H9 (cell line): ENCODE data around the gene HS1BP3. TPM values are rescaled to one million over a fixed set of nuclear protein-coding genes. Genes with fewer than 3 reads are reported as not detected.

Source experiments
- DNase-seq: peaks from one replicate; pipeline ENCODE4 v3.0.0-alpha.2; 2017
- H2AFZ ChIP-seq: one replicate; pipeline ENCODE4 v1.6.1; 2013; ENCODE audit warnings: mild to moderate bottlenecking, low read length, control low read depth, moderate library complexity
- H2AK5ac ChIP-seq: 2 replicates; pipeline ENCODE4 v1.6.1; 2013; ENCODE audit warnings: low read length, control low read depth, mixed read lengths; ENCODE audit not compliant: insufficient read length
- H2BK120ac ChIP-seq: one replicate; pipeline ENCODE4 v1.6.1; 2013; ENCODE audit warnings: low read depth, mild to moderate bottlenecking, low read length, control low read depth, inconsistent platforms; ENCODE audit not compliant: poor library complexity, severe bottlenecking
- H2BK12ac ChIP-seq: 2 replicates; pipeline ENCODE4 v1.6.1; 2013; ENCODE audit warnings: low read length, control low read depth, mixed read lengths, low read depth; ENCODE audit not compliant: insufficient read length
- H2BK15ac ChIP-seq: 2 replicates; pipeline ENCODE4 v1.6.1; 2013; ENCODE audit warnings: low read depth, low read length, control low read depth
- H2BK20ac ChIP-seq: one replicate; pipeline ENCODE4 v1.6.1; 2013; ENCODE audit warnings: low read depth, mild to moderate bottlenecking, low read length, control low read depth, inconsistent platforms; ENCODE audit not compliant: poor library complexity, severe bottlenecking
- H2BK5ac ChIP-seq: 2 replicates; pipeline ENCODE4 v1.6.1; 2013; ENCODE audit warnings: low read length, control low read depth, mixed read lengths; ENCODE audit not compliant: insufficient read length
- H3K14ac ChIP-seq: 2 replicates; pipeline ENCODE4 v1.6.1; 2013; ENCODE audit warnings: low read length, control low read depth; ENCODE audit not compliant: insufficient read depth
- H3K18ac ChIP-seq: 2 replicates; pipeline ENCODE4 v1.6.1; 2013; ENCODE audit warnings: low read depth, mild to moderate bottlenecking, mixed read lengths, low read length, control low read depth; ENCODE audit not compliant: insufficient read length
- H3K23ac ChIP-seq: 2 replicates; pipeline ENCODE4 v1.6.1; 2013; ENCODE audit warnings: low read length, control low read depth, mixed read lengths, low read depth; ENCODE audit not compliant: insufficient read length
- H3K23me2 ChIP-seq: 2 replicates; pipeline ENCODE4 v1.6.1; 2013; ENCODE audit warnings: low read depth, mild to moderate bottlenecking, mixed read lengths, low read length, control low read depth; ENCODE audit not compliant: insufficient read length, poor library complexity, severe bottlenecking
- H3K27ac ChIP-seq: 2 replicates; pipeline ENCODE4 v1.5.1; 2013; ENCODE audit warnings: low read length, control low read depth, mixed read lengths, low read depth; ENCODE audit not compliant: insufficient read length
- H3K27me3 ChIP-seq: 2 replicates; pipeline ENCODE4 v1.6.1; 2013; ENCODE audit warnings: low read length, control low read depth, inconsistent platforms; ENCODE audit not compliant: insufficient read depth
- H3K4ac ChIP-seq: 2 replicates; pipeline ENCODE4 v1.6.1; 2013; ENCODE audit warnings: low read depth, mild to moderate bottlenecking, control low read depth, inconsistent platforms, low read length, moderate library complexity
- H3K4me1 ChIP-seq: 2 replicates; pipeline ENCODE4 v1.6.1; 2013; ENCODE audit warnings: low read length, control low read depth, inconsistent platforms; ENCODE audit not compliant: insufficient read depth
- H3K4me2 ChIP-seq: 2 replicates; pipeline ENCODE4 v1.6.1; 2013; ENCODE audit warnings: low read length, control low read depth, mixed read lengths; ENCODE audit not compliant: insufficient read length, insufficient read depth
- H3K56ac ChIP-seq: 2 replicates; pipeline ENCODE4 v1.6.1; 2013; ENCODE audit warnings: low read depth, mild to moderate bottlenecking, mixed read lengths, low read length, control low read depth; ENCODE audit not compliant: insufficient read length
- H3K79me1 ChIP-seq: 2 replicates; pipeline ENCODE4 v1.6.1; 2013; ENCODE audit warnings: low read depth, mild to moderate bottlenecking, moderate library complexity, low read length, control low read depth, inconsistent platforms; ENCODE audit not compliant: insufficient read depth, poor library complexity, severe bottlenecking
- H3K79me2 ChIP-seq: 2 replicates; pipeline ENCODE4 v1.6.1; 2013; ENCODE audit warnings: low read length, control low read depth, inconsistent platforms; ENCODE audit not compliant: insufficient read depth
- H3K9ac ChIP-seq: 2 replicates; pipeline ENCODE4 v1.6.1; 2013; ENCODE audit warnings: low read length, control low read depth, mixed read lengths; ENCODE audit not compliant: insufficient read length; ENCODE audit errors: extremely low read depth
- H3K9me3 ChIP-seq: one replicate; pipeline ENCODE4 v1.6.1; 2013; ENCODE audit warnings: low read depth, low read length, inconsistent platforms; ENCODE audit not compliant: control insufficient read depth
- H3T11ph ChIP-seq: one replicate; pipeline ENCODE4 v1.6.1; 2013; ENCODE audit warnings: mild to moderate bottlenecking, low read length, control low read depth, inconsistent platforms
- H4K20me1 ChIP-seq: one replicate; pipeline ENCODE4 v1.6.1; 2013; ENCODE audit not compliant: control insufficient read depth, insufficient read length, insufficient read depth
- H4K5ac ChIP-seq: 2 replicates; pipeline ENCODE4 v1.6.1; 2013; ENCODE audit warnings: low read depth, mild to moderate bottlenecking, mixed read lengths, low read length, control low read depth; ENCODE audit not compliant: insufficient read length
- H4K8ac ChIP-seq: replicated peaks from 2 replicates; pipeline ENCODE4 v1.6.1; 2013; ENCODE audit warnings: low read length, control low read depth, mixed read lengths, low read depth; ENCODE audit not compliant: insufficient read length
- H4K91ac ChIP-seq: 2 replicates; pipeline ENCODE4 v1.6.1; 2013; ENCODE audit warnings: low read depth, mild to moderate bottlenecking, moderate library complexity, mixed read lengths, low read length, control low read depth; ENCODE audit not compliant: insufficient read length
- H3K27ac Mint-ChIP-seq, 3 experiments: 2 replicates in 2 of 3; 3 replicates in 1 of 3; pipeline ENCODE4 v1.8.0; 2020 to 2021; ENCODE audit warnings: mixed read lengths in 3 of 3, mild to moderate bottlenecking in 1 of 3, moderate library complexity in 1 of 3
- H3K27me3 Mint-ChIP-seq: 2 replicates; pipeline ENCODE4 v1.8.0; 2021; ENCODE audit warnings: low read depth, mild to moderate bottlenecking, moderate library complexity, mixed read lengths
- H3K36me3 Mint-ChIP-seq, 3 experiments: 2 replicates in 2 of 3; 3 replicates in 1 of 3; pipeline ENCODE4 v1.8.0; 2020 to 2021; ENCODE audit warnings: low read depth in 3 of 3, mixed read lengths in 3 of 3; ENCODE audit not compliant: insufficient read depth in 1 of 3
- H3K4me1 Mint-ChIP-seq, 2 experiments: 2 replicates each; pipeline ENCODE4 v1.8.0; 2020; ENCODE audit warnings: mixed read lengths in 2 of 2
- H3K4me3 Mint-ChIP-seq, 2 experiments: 2 replicates in 1 of 2; 3 replicates in 1 of 2; pipeline ENCODE4 v1.8.0; 2020 to 2021; ENCODE audit warnings: mild to moderate bottlenecking in 2 of 2, mixed read lengths in 2 of 2, moderate library complexity in 1 of 2
- H3K9me3 Mint-ChIP-seq, 2 experiments: 2 replicates in 1 of 2; 3 replicates in 1 of 2; pipeline ENCODE4 v1.8.0; 2020; ENCODE audit warnings: mild to moderate bottlenecking in 2 of 2, mixed read lengths in 2 of 2, moderate library complexity in 1 of 2
- WGBS: extraction: QIAGEN DNeasy Blood & Tissue Kit; methylation state at CpG from one replicate; pipeline ENCODE4 v1.1.7; 2013; ENCODE audit warnings: missing lambda C conversion rate, low lambda C conversion rate, mixed read lengths; ENCODE audit not compliant: insufficient read length; ENCODE audit errors: extremely low coverage; 5-methylcytosine and 5-hydroxymethylcytosine counted together
- total RNA-seq: library from RNA; stranded (reverse); gene quantifications from 2 replicates; pipeline ENCODE4 v1.2.1, GENCODE V29; 2021
- TF ChIP-seq, protein P1 (sequence below): fragments of 200-600 bp; sonication (generic); conservative IDR thresholded peaks from 3 replicates; pipeline ENCODE4 v1.8.0; 2021; ENCODE audit warnings: antibody characterized with exemption, mild to moderate bottlenecking

Gene HS1BP3
- total RNA-seq, 1 experiment from 2014 or later = 11.1 TPM

DNA sequence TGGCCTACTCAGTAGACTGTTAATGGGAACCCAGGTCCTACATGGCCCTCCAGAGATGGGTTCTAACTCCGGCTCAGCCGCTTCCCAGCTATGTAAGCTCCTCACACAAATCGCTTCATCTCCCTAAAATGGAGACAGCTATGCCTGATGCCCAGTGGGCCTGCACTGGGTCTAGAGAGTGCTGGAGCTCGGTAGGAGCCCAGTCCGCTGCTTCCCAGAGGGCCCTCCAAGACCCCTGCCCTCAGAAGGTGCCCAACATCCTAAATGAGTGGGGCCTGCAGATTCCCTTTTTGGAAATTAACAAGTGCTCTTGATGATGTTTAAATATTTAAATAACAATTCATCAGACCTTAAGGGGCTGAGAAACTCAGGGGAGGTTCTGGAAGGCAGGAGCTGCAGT is 47.1 kb downstream of the HS1BP3 start:
- H3K36me3 Mint-ChIP-seq = peaks cover 0 to 11% (median 0%) of the 10 kb centered on the region in 3 experiments; a peak in 4 of 7 replicates
- H3K18ac ChIP-seq = no peak overlapping the region
- H2BK5ac ChIP-seq = no peak overlapping the region
- no peak overlapping the region for H3K4ac ChIP-seq
- no peak overlapping the region for H3K4me3 Mint-ChIP-seq
- H3K27me3 Mint-ChIP-seq = peaks cover 5% of the 10 kb centered on the region; the same call in 1 of the 2 replicates
- H3K4me1 Mint-ChIP-seq = peaks cover 3 to 4% of the 10 kb centered on the region in 2 experiments; a peak in 2 of 4 replicates
- peaks cover 2 to 8% of the 10 kb centered on the region in 2 experiments; a peak in 4 of 5 replicates for H3K9me3 Mint-ChIP-seq
- no peak overlapping the region for H4K8ac ChIP-seq
- no peak overlapping the region for H4K91ac ChIP-seq
- no peak for DNase-seq
- H3K9ac ChIP-seq = no peak overlapping the region
- H3K27me3 ChIP-seq = no peaks in the 10 kb centered on the region
- H2AFZ ChIP-seq = no peak overlapping the region
- H2BK20ac ChIP-seq = no peak overlapping the region
- no peak overlapping the region for H3K27ac ChIP-seq
- H2AK5ac ChIP-seq = no peak overlapping the region
- H2BK15ac ChIP-seq = no peak overlapping the region
- H3K23me2 ChIP-seq = no peaks in the 10 kb centered on the region
- no peak overlapping the region for H3K14ac ChIP-seq
- H2BK12ac ChIP-seq = no peak overlapping the region
- TF ChIP-seq, protein P1, sequence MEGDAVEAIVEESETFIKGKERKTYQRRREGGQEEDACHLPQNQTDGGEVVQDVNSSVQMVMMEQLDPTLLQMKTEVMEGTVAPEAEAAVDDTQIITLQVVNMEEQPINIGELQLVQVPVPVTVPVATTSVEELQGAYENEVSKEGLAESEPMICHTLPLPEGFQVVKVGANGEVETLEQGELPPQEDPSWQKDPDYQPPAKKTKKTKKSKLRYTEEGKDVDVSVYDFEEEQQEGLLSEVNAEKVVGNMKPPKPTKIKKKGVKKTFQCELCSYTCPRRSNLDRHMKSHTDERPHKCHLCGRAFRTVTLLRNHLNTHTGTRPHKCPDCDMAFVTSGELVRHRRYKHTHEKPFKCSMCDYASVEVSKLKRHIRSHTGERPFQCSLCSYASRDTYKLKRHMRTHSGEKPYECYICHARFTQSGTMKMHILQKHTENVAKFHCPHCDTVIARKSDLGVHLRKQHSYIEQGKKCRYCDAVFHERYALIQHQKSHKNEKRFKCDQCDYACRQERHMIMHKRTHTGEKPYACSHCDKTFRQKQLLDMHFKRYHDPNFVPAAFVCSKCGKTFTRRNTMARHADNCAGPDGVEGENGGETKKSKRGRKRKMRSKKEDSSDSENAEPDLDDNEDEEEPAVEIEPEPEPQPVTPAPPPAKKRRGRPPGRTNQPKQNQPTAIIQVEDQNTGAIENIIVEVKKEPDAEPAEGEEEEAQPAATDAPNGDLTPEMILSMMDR = no peak
- H4K5ac ChIP-seq = no peak overlapping the region
- no peaks in the 10 kb centered on the region for H3K79me2 ChIP-seq
- H3K23ac ChIP-seq = no peak overlapping the region
- WGBS = no CpG with 5 or more reads among the region's 5 CpGs
- no peaks in the 10 kb centered on the region for H3K4me1 ChIP-seq
- no peak overlapping the region for H3K56ac ChIP-seq
- H2BK120ac ChIP-seq = no peak overlapping the region
- no peaks in the 10 kb centered on the region for H3K9me3 ChIP-seq
- no peaks in the 10 kb centered on the region for H3K79me1 ChIP-seq
- no peak overlapping the region for H3K27ac Mint-ChIP-seq
- no peak overlapping the region for H3T11ph ChIP-seq
- H3K4me2 ChIP-seq = no peak overlapping the region
- H4K20me1 ChIP-seq = no peaks in the 10 kb centered on the region
